Neural crest cell (in vitro differentiated cells): ENCODE results near the gene CAPN5. TPM values are rescaled to one million over a fixed set of nuclear protein-coding genes. Genes with fewer than 3 reads are reported as not detected.

Experiments
- DNase-seq: peaks from one replicate; pipeline ENCODE4 v3.0.0; 2021; ENCODE audit warnings: low read depth, mixed read lengths, low spot score
- H3K27ac Mint-ChIP-seq: one replicate; pipeline ENCODE4 v1.8.0; 2021; ENCODE audit warnings: mild to moderate bottlenecking, mixed read lengths; ENCODE audit not compliant: unreplicated experiment
- H3K27me3 Mint-ChIP-seq: 2 replicates; pipeline ENCODE4 v1.8.0; 2021; ENCODE audit warnings: low read depth, mild to moderate bottlenecking, mixed read lengths
- H3K36me3 Mint-ChIP-seq: 2 replicates; pipeline ENCODE4 v1.8.0; 2021; ENCODE audit warnings: low read depth, mild to moderate bottlenecking, mixed read lengths
- H3K4me1 Mint-ChIP-seq: 2 replicates; pipeline ENCODE4 v1.8.0; 2021; ENCODE audit warnings: mixed read lengths
- H3K4me3 Mint-ChIP-seq: one replicate; pipeline ENCODE4 v1.8.0; 2021; ENCODE audit warnings: mild to moderate bottlenecking, mixed read lengths
- H3K9me3 Mint-ChIP-seq: 2 replicates; pipeline ENCODE4 v1.8.0; 2021; ENCODE audit warnings: mixed read lengths
- CTCF ChIP-seq: fragments of 200-600 bp; sonication (generic); conservative IDR thresholded peaks from 2 replicates; pipeline ENCODE4 v1.5.0; 2021; ENCODE audit warnings: antibody characterized with exemption, mild to moderate bottlenecking
- total RNA-seq: library from RNA; stranded (reverse); gene quantifications from 2 replicates; pipeline ENCODE4 v1.2.1, GENCODE V29; 2021

The CAPN5 gene
- total RNA-seq, 1 donor from 2014 or later = 25.8 TPM

DNA sequence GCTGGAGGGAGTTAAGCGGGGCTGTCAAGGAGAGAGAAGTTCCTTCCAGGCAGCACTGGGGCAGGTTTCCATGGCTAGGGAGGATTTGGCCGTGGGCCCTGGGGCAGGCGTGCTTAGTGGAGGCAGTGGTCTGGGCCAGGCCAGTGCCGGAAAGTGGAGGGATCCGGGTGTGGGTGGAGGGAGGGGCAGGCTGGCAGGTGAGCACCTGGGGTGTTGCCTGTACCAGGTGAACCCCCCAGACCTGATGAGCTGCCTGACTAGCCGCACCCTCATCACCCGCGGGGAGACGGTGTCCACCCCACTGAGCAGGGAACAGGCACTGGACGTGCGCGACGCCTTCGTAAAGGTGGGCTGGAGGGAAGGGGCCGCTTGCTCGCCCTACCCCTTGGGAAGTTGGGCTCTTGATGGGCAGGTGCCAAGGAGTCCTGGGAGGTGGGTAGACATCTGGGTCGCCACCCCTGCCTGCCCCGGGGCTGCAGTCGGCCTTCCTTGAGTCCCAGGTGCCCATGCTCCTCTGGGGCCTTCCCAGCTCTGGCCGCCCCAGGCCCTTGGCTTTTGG, 93.2 kb downstream of the CAPN5 start:
- Mint-ChIP-seq H3K36me3 (no peaks in the 10 kb centered on the region), H3K4me1 (no peaks in the 10 kb centered on the region), H3K4me3 (no peak overlapping the region), H3K27ac (no peak overlapping the region), H3K27me3 (no peaks in the 10 kb centered on the region), H3K9me3 (no peaks in the 10 kb centered on the region)
- DNase-seq = no peak
- TF ChIP-seq CTCF = no peak

GRCh38 chr11:77163271-77163670, 96.5 kb downstream of the CAPN5 start:
- TF ChIP-seq CTCF = no peak
- H3K27ac Mint-ChIP-seq = no peak overlapping the region
- H3K4me3 Mint-ChIP-seq = no peak overlapping the region
- DNase-seq = no peak
- no peaks in the 10 kb centered on the region for H3K27me3 Mint-ChIP-seq
- H3K4me1 Mint-ChIP-seq = no peaks in the 10 kb centered on the region
- H3K9me3 Mint-ChIP-seq = no peaks in the 10 kb centered on the region
- H3K36me3 Mint-ChIP-seq = no peaks in the 10 kb centered on the region

DNA sequence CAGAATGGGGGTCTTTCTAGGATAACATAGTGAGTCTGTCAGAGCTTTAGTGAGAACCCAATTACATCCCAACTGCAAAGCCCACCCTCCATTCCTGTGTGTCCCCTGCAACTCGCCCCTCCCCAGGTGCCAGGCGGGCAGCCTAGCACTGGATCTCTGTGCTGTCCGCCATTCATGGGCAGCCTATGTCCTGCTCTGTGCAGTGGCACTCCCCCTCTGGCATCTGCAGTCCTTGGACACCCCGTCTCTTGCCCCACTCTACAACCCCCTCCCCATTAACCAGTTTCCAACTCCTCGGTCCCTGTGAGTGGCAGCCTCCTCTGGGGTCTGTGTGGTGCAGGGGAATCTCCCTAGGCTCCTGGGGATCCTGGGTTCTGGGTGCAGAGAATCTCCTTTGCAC, 98.3 kb downstream of the CAPN5 start:
- no peaks in the 10 kb centered on the region for H3K9me3 Mint-ChIP-seq
- no peaks in the 10 kb centered on the region for H3K27me3 Mint-ChIP-seq
- no peak overlapping the region for H3K4me3 Mint-ChIP-seq

GRCh38 chr11:77166021-77166420, 99.2 kb downstream of the CAPN5 start:
- no peak for DNase-seq
- Mint-ChIP-seq H3K4me3 (no peak overlapping the region), H3K9me3 (no peaks in the 10 kb centered on the region), H3K4me1 (peaks cover 4% of the 10 kb centered on the region), H3K27me3 (no peaks in the 10 kb centered on the region), H3K27ac (no peak overlapping the region), H3K36me3 (no peaks in the 10 kb centered on the region)
- no peak for TF ChIP-seq CTCF

More for the DNA sequence above, 98.3 kb downstream of the CAPN5 start:
- H3K36me3 Mint-ChIP-seq = no peaks in the 10 kb centered on the region
- no peak for TF ChIP-seq CTCF
- peaks cover 3% of the 10 kb centered on the region for H3K4me1 Mint-ChIP-seq
- DNase-seq = no peak
- H3K27ac Mint-ChIP-seq = no peak overlapping the region

DNA sequence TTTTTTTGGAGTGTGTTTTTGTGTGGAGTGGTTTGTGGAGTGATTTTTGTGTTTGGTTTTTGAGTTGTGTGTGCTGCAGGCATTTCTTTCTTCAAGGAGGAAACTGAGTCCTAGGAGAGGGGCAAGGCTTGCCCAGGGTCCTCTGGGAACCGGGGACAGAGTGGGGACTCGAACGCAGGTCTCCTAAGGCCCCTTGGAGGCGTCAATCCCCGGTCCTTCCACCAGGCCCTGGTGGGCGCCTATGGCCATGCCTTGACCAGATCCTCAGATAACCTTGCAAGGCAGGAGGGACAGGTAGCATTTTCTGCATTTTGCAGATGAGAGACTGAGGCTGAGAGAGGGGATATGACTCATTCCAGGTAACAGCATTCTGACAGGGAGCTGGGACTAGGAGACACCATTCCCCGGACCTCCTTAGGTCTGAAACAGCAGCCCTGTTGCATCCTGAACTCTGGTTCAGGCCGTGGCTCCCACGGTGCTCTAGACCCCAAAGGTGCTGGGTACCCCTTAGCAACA, 100.4 kb downstream of the CAPN5 start:
- Mint-ChIP-seq H3K27ac (peak overlapping the region; percentile 27), H3K9me3 (no peaks in the 10 kb centered on the region), H3K4me1 (peaks cover 12% of the 10 kb centered on the region), H3K27me3 (no peaks in the 10 kb centered on the region), H3K4me3 (no peak overlapping the region), H3K36me3 (no peaks in the 10 kb centered on the region)
- DNase-seq = no peak
- no peak for TF ChIP-seq CTCF
